GM19099 (cell line): ENCODE results near the gene TMEM178B.

Source experiments
- POLR2A ChIP-seq: IDR thresholded peaks from 3 replicates; pipeline ENCODE4 v1.6.1; 2011; ENCODE audit warnings: low read depth; ENCODE audit not compliant: insufficient read length; ENCODE audit errors: extremely low read depth

Gene TMEM178B

GRCh38 chr7:141511676-141512396, 438.0 kb downstream of the TMEM178B start:
- TF ChIP-seq POLR2A = no peak

DNA sequence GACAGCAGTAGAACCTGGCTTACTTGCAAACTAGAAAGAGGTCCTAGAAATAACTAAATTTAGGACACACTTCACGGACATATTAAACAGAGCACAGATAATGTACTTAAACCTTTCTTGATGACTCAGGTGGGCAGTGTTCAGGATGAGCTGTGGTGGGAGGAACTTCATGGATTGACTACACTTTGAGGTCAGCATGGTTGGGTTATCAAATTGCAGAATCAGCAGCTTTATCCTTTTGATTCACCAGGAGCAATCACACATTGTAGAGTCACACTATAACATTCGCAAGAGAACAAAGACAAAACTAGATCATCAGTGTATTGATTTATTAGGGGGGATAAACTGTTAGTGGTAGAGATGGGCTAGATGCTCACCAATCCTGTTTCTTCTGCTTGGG, 438.7 kb downstream of the TMEM178B start:
- no peak for TF ChIP-seq POLR2A

DNA sequence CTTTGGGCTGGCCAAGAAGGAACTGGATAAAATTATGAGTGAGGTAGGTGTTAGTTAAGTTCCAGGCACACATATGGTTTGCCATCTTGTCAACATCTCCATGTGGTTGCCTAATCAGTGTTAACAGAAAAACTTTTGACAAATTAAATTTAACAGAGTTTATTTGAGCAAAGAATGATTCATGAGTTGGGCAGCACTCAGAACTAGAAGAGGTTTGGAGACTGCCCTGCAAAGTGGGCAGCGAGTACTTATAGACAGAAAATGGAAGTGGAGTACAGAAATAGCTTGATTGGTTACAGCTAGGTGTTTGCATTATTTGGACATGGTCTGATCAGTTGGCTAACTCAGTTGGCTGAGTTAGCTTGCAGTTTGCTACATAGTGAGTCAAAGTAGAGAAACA, 439.9 kb downstream of the TMEM178B start:
- no peak for TF ChIP-seq POLR2A

DNA sequence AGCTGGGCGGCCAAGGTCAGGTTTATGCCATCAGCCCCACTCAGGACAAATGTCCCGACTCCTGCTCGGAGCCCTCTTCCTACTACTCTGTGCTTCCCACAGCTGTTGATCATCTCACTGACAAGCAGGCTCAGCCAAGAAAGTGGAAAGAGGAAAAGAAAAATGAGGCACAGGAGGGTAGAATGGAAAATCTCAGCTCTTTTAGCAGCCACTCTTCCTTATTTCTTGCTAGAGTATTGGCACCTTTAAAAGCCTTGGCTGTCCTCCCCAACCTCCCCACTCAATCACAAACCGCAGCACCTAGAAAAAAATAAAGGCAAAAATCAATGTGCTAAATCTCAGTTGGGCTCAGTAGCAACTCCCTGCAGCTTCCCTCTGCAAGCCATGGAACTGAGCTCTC, 442.1 kb downstream of the TMEM178B start:
- TF ChIP-seq POLR2A = no peak

- no peak for TF ChIP-seq POLR2A
These were observed 445.8 kb downstream of the TMEM178B start for GRCh38 chr7:141519623-141520022.

- no peak for TF ChIP-seq POLR2A
These were observed 448.9 kb downstream of the TMEM178B start for GRCh38 chr7:141522657-141523342.

- no peak for TF ChIP-seq POLR2A
These were observed 452.2 kb downstream of the TMEM178B start for GRCh38 chr7:141525973-141526514.

GRCh38 chr7:141527076-141527475, 453.2 kb downstream of the TMEM178B start:
- no peak for TF ChIP-seq POLR2A

GRCh38 chr7:141528399-141528798, 454.5 kb downstream of the TMEM178B start:
- no peak for TF ChIP-seq POLR2A
